T47D (cell line): ENCODE data around the gene ZBTB16.

Experiments used
- DNase-seq, 2 experiments: peaks; one replicate each; pipeline versions ENCODE4 v3.0.0 to v3.0.0-alpha.2; 2011 to 2012; ENCODE audit warnings: low read depth in 1 of 2, low spot score in 1 of 2
- JUND ChIP-seq: IDR thresholded peaks from 2 replicates; pipeline ENCODE4 v1.6.1; 2012; ENCODE audit warnings: low read depth
- in situ Hi-C: cut with HindIII; loops from 2 replicates; pipeline ENCODE4 v1.10.0; 2016; ENCODE audit warnings: low sequenced_read_pairs, low pct_unique_long_range_greater_than_20kb

ZBTB16 gene

DNA sequence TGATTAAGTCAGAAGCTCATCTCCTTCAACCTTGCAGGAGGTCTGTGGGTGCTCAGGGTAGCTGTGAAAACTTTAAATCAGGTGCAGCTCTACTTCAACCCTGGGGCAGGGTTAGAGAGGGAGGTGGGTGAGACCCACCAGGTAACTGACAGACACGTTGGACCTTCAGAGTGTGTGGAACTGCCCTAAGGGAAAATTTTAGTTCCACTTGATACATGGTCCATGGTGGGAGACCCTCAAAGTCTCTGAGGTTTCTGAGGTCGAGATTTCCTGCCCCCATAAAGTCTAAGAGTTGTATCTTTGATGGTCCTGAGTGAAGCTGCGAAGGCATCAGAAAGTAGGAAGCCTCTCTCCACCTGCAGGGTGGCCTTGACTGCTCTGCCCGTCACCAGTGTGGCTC, 212.8 kb downstream of the ZBTB16 start:
- in situ Hi-C loops = no loop called here
- DNase-seq = no peak
- TF ChIP-seq JUND = no peak

DNA sequence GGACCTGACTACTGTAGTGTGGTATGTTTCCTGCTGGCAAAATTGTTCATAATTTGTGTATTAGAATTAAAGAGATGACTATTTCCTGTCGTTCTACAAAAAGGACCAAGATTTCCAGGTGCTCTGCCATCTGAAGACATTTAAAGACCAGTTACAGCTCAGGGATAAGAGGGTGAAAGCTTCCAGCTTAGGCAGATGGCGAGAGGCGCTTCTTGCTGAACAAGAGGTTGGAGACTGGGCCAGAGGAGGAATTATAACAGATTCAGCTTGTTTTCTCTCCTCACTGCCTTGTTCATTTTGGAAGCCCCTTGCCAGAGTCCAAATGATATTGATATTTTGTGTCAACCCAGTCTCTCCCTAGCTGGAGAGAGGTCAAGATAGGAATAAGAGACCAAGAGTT, 213.6 kb downstream of the ZBTB16 start:
- no peak for TF ChIP-seq JUND
- in situ Hi-C loops = no loop called here
- no peak for DNase-seq

DNA sequence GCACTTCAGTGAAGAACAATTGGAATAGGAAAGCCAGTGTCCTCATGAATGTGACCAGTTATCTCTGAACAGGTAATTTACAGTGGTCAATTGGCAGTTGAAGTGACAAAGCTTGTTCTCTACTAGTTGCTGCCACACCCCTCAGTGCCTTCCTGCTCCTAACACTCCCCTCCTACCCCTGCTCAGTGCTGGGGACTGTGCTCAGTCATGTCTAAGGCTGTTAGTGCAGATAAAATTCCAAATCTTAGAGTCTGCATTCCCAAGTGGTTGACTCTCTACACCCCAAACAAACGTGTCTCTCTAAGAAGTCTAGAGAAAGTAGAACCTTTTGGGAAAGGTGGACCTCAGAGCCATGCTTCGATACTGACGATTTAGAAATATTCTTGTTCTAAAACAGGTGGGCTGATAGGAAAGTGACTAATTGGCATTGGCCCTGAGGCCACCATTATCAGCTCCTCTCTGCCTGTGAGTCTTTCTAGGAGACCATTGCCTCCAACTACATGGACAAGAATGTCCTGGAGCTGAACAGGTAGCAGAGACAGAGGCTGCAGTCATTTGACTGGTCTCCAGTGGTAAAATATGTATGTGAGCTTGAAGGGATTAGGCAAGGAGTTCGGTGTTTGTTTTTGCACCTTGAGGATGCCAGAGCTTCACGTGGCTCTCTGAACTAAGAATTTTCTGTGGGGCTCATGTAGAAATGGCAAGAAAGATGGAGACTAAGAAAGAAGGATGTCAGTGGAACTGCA, 214.6 kb downstream of the ZBTB16 start:
- in situ Hi-C loops = no loop called here

DNA sequence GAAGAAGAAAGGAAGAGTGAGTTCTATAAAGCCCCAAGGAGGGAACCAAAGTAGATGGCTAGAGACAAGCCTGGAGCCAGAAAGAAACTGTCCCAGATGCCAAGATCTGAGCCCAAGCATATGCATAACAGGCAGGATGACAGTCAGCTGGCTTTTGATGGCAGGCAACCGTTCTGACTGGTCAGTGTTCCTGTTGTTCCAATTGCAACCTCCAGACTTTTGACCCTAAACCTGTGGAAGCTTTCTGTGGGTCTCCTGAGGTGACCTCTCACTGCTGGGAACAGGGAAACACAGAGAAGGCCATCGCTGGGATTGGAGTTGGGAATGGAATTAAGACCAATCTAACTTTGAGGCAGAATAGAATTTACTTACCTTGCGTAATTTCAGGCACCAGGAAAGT, 215.1 kb downstream of the ZBTB16 start:
- TF ChIP-seq JUND = no peak
- no peak for DNase-seq
- in situ Hi-C loops = no loop called here

More for the DNA sequence above, 214.6 kb downstream of the ZBTB16 start:
- DNase-seq = no peak
- no peak for TF ChIP-seq JUND

DNA sequence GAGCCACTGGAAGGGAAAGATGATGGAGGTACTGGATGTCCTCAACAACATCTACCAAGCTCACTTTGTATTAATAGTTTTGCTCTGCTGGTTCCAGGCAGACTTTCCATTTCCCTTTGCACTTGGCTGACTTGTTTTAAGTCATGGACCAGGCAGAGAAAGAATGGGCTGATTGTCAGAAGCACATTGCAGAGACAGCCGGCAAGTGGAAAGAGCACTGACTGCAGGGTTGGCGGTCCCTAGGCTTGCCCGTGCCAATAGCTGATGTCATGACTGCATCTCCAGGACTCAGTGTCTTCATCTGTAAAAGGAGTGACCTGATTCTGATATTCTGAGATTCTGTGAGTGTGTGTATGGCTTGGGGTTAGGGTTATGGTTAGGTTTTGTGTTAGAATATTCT, 215.8 kb downstream of the ZBTB16 start:
- in situ Hi-C loops = no loop called here
- TF ChIP-seq JUND = no peak
- DNase-seq = no peak

DNA sequence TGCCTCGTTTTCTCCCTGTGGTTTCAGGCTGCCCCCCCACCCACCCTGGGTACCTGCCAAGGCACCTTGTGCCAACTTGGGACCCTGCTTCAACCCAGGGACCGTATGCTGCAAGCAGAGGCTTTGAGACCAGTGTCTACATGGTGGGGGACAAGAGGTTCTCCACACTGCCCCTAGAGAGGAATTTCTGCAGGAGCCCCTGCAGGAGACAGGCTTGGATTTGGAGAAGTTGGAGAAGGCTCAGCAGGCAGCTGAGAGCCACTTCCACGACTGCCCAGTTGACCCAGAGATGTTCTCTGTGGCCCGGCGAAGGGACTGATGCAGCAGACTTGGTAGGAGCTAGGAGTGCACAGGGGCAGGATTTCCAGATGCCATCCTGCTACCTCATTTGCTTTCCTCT, 216.6 kb downstream of the ZBTB16 start:
- in situ Hi-C loops = no loop called here
- DNase-seq = no peak
- no peak for TF ChIP-seq JUND

DNA sequence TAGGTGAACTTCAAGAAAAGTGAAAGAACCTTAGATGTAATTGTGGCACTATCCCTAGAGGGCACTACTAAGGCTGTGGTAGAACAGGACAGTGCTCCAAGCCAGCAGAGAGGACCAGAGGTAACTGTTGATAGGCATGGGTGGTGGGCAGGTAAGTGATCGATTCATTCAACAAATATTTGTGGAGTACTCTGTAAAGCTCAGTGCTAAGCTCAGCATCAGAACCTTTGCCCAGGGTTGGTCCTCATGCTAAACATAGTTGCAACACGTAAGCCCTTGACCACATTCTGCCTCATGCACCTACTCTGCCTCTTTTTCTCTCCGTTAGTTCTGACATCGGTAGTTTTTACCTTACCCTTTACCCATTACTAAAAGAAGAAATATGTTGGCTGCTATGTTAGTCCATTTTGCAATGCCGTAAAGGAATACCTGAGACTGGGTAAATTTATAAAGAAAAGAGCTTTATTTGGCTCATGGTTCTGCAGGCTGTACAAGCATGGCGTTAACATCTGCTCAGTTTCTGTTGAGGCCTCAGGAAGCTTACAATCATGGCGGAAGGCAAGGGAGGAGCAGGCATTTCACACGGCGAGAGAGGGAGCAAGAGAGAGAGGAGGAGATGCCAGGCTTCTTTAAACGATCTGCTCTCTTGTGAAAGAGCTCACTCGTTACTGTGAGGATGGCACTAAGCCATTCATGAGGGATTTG, 218.3 kb downstream of the ZBTB16 start:
- no peak for DNase-seq
- in situ Hi-C loops = no loop called here
- TF ChIP-seq JUND = no peak

DNA sequence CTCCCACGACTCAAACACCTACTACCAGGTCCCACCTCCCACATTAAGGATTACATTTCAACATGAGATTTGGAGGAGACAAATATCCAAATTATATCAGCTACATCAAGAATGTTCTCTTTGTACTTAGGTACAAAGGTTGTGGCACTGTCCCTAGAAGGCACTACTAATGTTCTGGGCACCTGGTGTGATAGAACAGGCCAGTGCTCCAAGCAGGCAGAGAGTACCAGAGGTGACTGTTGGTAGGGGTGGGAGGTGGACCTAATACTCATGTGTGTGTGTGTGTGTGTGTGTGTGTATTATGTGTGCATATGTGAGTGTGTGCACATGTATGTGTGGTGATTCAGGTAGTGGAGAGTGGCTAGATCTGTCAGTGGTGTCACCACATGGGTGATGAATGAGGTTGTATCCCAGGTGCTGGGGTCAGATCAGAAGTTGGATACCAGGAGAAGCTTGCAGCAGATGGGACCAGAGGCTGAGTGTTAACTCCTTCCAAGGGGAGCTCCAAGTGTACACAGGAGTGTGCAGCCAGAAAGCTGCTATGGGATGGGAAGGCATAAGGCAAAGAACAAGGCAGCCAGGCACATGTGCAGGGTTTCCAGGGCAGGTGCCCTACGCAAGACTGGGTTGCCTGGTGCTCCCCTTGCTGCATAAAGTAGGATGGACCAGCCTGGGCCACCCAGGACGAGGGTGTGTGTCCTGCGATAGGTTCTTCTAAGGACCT, 219.0 kb downstream of the ZBTB16 start:
- in situ Hi-C loops = no loop called here
- DNase-seq = no peak
- no peak for TF ChIP-seq JUND

DNA sequence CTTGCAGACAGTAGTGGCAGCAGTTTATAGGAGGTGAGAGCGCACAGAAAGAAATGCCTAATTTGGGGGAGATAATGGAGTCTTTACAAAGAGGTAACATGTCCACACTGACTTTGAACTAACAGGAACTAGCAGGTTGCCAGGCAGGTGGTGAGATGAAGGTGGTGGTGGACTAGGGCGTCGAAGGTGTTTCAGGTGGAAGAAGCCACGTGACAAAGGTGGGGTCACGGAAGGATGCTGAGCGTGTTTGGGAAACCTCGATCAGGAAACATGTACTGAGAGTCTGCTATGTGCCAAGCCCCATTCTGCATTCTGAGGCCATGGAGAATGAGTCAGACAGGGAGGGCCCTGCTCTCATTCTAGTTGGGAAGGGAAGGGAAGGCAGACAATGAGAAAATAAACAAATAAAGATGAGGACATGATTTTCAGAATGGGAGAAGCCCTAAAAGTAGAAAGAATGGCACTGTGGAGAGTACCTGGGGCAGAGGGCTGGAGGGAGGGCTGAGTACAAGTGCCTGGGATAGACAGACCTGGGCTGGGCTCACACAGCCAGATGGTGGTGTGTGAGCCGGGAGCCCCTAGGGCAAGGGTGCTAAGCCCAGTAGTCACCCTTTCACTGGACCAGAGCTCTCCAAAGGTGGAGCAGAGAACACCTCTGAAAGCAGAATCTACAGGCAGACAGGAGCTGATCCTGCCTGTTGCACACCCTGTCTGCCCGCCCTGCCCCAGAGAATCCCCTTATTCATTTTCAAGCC, 220.5 kb downstream of the ZBTB16 start:
- in situ Hi-C loops = no loop called here
- DNase-seq = no peak
- no peak for TF ChIP-seq JUND

DNA sequence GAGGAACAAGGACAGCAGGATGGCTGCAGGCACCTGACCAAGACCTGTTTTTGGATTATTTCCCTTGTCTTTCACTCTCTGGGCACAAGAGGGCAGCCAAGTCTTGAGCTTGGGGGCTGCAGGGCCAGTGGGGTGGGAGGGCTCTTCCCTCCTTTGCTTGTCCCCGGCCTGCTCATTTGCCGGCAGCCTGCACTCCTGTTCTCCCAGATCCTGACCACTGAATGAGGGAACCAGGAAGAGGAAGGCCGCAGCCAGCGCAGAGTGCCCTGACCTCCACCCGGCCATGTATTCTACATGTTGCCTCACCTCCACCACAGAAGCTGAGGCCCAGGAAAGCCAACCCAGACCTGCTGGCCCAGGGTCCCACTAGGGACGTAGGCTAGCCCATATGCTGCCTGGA, 221.2 kb downstream of the ZBTB16 start:
- in situ Hi-C loops = no loop called here
- no peak for TF ChIP-seq JUND
- peak; percentile 45 to 85 for DNase-seq

DNA sequence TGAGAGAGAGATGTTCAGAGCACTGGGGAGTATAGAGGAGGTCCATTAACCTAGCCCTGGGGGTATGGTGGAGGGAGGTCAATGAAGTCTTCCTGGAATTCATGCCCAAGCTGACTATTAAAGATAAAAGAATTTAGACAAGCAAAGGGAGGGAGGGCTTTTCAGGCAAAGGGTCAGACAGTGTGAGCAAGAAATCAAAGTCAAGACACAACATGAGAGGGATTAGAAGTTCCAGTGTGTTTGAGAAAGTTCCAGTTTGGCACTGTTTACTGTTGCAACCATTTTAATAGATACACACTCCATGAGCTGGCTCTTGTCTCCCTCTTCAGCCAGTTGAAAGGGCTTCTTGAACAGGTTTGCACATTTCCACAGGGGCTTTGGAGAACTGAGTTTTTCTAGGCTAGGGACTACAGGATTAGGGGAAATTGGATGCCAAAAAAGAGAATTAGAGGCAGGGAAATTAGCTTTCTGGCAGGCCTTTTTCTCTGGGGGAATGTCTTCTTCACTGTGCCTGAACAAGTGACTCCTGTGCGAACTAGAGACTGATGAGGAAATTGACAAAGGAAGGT, 222.0 kb downstream of the ZBTB16 start:
- no peak for DNase-seq
- TF ChIP-seq JUND = no peak
- in situ Hi-C loops = no loop called here

DNA sequence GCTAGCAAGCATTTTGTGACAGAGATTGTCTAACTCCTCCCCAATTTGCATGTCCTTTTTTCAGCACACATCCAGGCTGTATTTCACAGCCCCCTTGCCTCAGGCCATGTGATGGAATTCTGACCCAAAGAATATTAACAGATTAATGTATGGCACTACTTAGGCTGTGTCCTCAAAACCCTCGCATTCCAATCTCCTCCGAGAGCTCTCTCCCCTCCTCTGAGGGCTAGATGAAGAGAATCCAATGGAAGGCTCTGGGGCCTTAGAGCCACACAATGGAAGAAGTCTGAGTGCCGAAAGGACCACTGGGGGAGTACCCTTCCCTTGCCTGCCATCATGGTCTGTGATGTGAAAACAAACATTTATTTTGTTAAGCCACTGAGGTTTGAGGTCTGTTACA, 223.0 kb downstream of the ZBTB16 start:
- no peak for DNase-seq
- in situ Hi-C loops = no loop called here
- TF ChIP-seq JUND = no peak
